GM19452 (cell line): ENCODE results near the gene RPL27A.

Experiments used
- ATAC-seq: cut with Tn5 transposase; IDR thresholded peaks from one replicate; pipeline ENCODE4 v1.9.1; 2021; ENCODE audit not compliant: unreplicated experiment

RPL27A gene

DNA sequence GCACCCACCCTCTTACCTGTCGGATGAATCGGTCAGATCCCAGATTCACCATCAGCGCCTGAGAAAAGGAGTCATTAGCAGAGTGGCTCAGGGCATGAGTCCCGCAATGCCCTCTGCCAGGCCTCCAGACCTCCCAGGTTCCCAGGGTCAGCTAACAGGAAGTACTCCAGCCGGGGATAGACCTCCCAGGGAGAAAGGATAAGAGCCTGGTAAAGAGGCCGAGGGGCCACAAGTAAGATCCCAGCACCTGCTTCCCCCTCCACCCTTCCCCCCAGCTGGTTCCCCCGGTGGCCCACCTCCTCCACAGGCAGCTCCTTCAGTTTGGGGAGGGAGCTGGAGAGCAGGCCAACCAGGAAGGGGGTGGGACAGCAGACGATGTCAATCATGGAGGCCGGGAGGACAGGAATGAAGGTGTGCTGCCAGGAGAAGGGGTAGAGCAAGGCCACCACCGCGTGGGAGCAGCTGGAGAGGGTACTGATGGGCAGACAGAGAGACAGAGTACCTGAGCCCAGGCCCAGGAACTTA is 16.4 kb downstream of the RPL27A start:
- no peak for ATAC-seq

DNA sequence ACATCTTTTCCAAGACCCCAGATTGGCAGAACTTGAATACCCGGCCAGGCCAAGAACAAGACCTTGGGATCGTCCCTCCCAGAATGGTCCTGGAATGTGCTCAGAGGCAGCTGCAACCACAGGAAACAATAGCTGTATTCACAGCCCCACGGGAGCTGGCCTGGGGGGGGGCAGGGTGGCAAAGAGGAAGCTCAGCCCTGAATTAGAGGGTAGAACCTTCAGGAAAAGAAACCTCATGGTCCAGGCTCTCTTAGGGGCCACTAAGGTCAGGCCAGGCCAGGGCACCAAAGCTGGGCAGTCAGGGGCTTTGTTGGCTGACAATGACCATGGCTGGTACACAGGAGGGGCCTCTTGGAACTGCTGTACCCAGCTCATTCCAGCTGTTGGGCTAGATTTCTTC is 17.3 kb downstream of the RPL27A start:
- ATAC-seq: no peak

DNA sequence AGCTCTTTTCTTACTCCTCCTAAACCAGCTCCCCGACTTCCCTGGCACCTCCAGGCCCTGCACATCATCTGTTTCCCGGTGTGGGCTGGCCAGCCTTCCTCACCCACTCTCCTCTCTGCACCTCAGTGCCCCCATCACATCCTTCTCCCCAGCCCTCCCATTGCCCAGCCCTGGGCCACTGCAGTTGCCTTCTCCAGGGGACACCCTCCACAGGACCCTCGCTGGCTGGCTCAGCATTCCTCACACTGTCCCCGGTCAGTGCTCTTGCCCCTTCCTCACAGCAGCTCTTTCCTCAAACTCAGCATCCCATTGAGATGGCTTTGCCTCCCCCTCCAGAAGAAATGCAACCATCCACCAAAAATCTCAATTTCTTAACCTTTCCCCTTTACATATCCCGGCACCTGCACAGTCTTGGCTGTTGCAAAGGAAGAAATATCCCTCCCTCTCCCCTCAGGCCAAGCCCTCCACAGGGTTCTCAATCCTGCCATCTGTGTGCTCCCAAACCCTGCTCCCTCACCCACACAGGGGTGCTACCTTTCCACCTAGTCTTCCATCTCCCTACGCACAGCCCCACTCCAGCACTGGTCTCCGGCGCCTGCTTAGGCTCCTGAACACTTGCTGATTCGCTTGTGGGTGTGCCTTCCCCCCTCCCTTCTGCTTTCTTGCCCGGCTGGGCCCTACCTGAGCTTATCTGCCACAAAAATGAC is 19.5 kb downstream of the RPL27A start:
- ATAC-seq: no peak

DNA sequence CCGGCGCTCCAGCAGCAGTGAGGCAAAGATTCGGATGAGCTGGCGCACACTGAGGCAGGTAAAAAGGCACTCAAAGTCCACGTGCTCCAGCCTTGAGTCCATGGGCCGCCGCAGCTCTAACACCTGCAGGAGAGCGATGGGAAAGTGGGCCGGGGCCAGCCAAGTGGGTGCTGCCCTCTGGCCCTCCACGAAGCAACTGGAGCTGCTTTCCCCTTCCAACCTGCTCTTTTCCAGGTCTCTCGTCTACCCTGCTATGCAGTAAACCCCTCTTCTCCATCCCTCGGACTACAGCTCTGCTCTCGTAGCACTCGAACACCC is 20.0 kb downstream of the RPL27A start:
- no peak for ATAC-seq

DNA sequence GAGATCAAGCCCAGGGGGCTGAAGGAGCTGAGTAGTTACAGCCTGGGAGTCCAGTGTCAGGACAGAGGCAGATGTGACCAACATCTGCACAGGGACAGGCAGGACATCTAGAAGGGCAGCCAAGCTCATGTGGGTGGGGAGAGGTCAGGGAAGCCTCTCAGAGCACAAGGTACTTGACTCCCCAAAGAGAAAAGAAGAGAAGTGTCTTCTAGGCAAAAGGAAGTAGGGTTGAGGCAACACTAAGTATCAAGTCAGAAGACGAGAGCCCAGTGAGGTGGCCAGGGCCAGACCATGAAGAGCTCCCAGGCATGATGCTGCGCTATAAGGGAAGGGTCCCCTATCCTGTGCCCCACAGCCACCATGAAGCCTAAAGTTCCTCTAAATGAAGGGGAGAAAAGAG is 21.5 kb downstream of the RPL27A start:
- no peak for ATAC-seq

DNA sequence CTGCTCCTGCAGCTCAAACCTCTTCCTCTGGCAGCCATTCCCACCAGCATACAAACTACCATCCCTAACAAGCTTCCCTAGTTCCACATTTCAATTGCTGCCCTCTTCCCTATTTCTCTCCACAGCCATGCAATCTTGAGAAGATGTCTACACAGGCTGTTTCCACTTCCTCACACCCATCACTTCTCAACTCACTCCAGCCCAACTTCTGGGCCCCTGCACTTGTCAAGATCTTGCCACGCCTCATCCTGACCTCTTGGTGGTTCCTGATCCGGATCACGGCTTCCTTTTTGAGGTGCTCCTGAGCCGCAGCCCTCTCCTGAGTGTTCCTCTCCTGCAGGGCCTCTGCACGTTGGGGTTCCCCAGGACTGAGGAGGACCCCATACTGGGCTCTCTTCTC is 22.6 kb downstream of the RPL27A start:
- ATAC-seq: no peak

DNA sequence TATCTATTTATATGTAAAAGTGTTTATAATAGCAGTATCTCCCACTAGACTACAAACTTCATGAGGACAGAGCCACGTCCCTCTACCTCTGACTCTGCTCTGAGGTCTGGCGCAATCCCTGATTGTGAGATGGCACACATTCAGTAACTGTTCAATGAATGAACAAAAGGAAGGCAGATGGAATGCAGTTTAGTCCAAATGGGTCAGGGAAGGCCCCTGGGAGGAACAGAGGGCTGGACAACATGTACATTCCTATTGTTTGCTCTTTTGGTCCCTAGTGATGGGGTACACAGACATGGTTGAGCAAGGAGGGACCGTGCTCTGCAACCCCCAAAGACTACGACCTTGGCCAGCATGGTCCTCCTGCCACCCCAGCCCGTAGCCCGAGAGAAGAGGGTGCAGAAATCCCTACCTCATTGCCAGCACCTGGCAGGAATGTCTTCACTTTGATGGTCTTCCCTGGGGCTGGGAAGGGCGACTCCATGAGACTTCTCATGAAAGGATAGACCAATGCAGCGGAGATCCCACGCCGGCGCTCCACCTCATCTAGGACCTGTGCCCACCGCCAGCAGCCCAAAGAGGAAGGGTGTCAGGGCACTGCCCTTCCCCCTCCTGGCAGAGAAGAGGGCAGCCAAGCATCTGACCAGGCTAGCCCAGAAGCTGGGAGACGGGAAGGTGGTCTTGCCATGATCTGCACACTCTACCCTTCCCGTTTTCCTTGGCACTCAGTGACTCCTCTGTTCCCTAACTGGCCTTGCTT is 24.3 kb downstream of the RPL27A start:
- no peak for ATAC-seq

DNA sequence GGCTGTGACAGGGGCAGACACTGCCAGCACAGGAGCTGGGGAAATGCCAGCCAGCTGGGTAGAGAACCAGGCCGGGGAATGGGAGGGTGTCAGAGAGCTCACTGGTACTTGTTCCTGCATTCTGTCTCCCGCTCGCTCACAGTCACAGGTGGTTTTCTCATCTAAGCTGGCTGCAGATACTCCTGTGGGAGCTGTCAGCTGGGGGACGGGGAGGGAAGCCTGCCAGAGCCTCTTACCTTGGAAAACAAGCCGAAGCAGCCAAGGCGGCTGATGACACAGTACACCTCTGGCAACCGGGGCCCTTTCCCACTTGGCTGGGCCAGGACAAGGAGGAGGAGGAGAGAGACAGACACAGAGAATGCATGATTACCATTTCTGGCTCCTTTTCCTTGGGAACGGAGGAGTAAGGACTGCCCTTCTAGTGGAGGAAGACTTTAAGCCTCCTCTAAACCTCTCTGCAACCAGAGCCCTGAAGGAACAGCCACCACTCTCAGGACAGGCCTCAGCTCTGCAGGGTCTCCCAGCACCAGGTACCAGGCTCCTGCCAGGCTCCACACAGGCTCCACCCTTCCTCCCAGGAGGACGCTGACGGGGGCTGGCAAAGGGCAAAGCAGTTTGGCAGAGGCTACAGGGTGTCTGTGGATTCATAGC is 25.1 kb downstream of the RPL27A start:
- no peak for ATAC-seq

DNA sequence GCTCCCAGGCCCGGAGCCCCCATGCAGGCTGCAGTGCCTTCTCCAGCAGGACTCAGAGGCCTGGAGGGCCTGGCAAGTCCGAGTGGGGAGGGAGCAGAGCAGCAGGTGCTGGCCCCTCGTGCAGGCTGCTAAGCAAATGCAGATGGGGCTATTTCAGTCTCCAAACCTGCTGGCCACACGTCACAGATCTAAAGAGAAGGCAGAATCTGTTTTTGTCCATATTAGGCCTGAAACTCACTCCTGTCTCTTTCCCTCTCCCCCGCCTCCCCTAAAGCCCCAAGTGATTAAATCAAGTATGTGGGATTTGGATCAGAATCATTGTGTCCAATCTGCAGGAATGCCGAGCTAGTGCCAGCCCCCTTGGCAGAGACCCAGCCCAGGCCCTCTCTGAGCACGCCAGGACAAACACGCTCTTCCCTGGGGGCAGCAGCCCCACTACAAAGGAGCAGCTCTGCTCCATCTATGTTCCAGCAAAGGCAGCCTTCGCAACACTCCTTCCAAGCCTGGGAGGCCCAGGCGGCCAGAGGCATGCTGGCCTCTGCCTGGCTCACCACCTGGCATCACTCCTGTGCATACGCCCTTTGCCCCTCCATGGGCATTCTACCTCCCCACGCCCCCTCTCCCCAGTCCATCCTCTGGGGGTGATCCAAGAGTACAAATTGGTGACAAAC is 26.5 kb downstream of the RPL27A start:
- no peak for ATAC-seq

DNA sequence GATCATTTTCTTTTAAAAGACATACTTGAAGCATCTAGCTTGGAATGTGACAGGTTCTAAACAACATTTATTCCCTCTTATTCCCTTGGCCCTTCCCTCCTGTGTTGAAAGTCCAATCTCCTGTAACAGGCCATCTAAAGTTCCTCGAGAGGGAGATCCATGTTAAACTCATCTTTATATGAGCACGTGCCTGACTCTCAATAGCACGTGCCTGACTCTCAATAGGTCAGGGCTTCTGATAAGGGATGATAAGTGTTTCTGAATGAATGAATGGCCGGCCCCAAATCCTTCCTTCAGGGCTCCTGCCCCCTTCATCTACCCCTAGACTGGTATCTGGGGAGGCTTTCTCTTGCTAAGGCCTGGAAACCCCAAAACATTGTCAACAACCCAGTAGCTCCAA is 27.2 kb downstream of the RPL27A start:
- no peak for ATAC-seq

DNA sequence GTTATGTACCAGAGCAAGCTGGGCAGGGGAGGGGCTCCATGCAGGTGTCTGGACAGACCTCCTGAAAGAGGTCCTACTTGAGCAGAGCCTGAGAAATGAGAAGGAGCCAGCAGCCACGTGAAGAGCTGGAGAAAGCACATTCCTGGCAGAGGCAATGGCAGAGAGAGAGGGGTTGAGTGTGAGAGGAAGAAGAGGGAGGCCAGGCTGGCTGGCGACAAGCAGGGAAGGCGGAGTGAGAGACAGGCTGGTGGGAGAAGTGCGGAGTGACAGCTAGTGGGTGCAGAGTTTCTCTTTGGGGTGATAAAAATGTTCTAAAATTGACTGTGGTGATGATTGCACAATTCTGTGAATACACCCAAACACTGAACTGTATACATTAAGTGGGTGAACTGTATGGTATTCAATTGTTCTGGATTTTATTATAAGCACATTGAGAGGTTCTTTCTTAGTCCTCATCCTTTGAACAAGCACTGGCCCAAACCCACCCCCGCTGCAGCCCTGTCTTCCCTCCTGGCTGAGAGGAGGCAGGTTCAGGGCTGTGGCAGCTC is 29.4 kb downstream of the RPL27A start:
- ATAC-seq: no peak

DNA sequence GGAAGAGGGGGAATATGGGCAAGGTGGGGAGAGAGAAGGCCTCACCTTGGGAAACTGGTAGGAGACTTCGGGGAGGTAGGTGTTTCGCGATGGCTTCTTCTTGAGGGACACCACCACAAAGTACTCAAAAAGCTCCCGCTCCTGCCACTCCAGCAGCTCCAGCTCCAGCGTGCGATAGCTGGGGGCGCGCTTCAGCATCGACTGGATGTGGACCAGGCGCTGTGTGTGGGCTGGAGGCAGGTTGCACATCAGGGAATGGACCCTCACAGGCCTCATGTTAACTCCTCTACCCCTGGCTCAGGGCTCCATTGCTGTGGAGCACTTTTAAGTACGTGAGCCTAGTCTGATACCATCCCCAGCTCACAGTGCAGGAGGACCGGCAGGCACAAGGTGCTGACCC is 29.9 kb downstream of the RPL27A start:
- no peak for ATAC-seq

DNA sequence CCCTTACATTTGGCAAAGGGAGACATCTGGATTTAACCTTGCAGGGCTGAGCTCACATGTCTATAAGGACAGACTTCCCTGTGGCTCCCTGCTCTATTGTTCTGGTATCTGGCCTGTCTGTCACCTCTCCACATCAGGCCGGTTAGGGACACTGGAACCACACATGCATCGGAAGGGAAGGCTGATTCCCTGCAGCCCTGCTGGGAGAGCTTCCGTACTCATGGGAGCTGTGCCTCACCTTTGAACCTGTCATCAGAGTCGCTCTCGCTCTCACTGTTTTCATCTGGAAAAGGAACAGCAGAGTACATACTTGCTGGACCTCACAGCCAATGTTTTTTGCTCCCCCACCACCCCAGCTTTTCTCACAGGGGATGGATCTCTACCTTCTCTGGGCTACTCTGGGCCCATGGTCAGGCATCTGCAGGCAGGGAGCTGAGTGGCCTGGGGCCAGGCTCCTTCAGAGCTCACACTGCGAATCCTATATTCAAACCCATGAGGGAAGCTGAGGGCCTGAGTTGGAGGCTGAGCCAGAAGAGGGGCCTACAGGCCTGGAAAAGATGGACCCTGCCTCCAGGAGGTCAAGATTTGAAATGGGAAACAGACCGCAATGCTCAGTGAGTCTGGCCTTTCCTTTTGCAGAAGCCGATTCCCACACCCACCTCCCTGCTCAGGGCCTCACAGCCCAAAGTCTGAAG is 31.3 kb downstream of the RPL27A start:
- ATAC-seq: no peak

DNA sequence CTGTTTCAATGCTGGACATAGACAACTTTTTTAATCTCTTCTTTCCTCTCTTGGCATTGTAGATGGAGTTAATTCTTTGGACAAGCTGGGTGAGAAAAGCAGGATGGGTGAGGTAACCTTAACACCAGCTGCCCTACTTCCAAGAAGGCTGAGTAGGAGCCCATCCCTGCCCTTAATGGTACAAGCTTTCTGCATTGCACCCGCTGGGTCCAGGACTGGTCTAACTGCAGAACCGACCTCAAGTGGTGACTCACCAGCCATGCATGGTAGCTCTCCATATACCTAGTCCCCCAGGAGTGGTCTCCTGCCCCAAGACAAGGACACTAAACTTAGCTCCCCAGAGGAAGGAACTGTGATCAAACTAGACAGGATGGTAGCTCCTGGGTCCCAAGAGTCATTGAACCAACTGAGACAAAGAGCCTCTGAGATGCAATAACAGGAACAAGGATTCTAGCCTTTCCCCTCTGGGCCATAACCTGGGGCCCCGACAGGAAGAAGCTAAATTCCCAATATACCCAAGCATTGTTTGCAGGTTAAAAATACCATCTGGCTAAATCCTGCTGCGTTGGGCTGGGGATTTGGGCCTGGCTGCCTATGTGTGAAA is 32.1 kb downstream of the RPL27A start:
- no peak for ATAC-seq

DNA sequence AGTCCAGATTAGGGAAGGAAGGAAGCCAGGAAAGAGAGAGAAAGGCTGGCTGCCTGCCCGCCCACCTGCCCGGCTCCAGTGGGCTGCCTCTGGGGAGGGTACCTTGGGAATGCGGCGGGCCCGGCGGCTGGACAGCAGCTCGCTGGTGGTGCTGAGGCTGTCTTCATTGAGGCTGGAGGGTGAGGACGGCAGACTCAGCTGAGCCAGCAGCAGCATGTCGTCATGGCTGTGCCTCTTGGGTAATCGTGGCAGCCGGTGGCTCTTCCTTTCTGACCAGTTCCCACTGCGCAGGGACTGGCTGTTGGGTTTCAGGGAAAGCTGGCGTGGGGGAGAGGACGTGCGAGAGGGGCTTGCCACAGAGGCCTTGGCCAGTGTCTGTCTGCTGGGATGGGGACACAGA is 32.9 kb downstream of the RPL27A start:
- ATAC-seq: no peak

DNA sequence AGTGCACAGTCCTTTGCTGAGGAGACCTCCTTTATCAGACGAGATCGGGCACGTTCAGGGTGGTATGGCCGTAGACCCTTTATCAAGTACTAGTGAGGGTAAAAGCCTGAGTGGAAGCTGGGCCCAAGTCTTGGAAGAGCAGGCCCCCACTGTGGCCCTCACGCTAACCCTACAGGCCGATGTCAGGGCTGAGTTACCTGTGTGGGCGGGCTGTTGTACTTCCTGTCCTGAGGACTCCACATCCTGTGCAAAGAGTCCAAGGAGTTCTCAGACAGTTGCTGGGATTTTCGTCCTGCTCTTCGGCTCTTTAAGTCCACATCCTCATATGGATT is 34.9 kb downstream of the RPL27A start:
- ATAC-seq: no peak

DNA sequence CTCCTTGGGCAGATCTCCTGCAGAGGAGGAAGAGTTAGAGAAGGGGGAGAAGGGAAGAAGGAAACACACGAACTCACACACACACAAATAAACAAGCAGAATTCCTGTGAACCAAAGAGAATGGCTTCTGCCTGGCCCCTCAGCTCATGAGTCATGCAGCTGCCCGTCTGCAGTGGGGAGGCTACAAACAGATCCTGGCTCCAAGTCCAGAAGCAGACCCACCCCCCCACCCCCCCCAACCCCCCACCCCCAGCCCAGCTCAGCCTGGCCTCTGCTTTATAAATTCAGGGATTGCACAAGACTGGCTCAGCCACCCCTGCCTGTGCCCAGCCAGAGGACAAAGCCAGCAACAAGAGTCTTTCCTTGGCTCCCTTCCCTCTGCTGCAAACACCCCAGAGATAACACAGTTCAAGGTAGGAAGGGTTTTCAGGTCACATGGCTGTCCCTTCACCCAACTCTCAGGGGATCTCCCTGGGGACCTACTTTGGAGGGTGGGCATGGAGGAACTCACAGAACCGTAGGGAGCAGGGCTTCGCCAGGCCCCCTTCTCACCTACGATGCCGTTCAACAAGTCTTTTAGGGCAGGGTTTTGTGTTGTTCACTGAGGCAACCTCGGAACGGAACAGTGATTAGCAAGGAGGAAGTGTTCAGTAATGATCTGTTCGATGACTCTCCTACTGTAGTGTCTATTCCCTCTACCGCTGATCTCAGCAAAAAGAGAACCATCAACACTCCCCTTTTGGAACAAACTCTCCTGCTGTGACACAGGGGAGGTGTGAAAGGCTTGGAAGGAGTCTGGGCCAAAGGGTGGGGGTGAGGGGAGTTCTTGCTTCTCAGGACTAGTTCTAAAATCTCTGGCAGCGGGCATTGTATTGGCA is 35.5 kb downstream of the RPL27A start:
- ATAC-seq: no peak

DNA sequence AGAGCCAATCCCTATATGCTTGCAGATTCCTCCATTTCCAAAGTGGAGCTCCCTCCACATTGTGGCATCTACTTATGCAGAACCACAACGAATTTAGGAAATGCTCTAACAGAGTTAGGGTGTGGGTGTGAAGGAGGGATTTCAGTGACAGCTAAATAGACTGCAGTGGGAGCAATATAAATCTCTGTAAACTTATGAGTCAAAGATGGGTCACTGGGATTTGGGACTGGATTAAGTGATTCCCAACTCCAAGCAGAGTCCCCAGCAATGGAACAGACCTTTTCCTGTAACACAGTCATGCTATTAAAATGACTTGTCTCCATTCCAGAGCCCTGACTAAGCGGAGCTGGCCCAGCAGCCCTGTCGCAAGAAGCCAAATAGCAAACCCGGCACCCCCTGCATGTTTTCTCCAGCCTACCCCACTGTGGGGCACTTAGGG is 36.6 kb downstream of the RPL27A start:
- ATAC-seq: no peak

DNA sequence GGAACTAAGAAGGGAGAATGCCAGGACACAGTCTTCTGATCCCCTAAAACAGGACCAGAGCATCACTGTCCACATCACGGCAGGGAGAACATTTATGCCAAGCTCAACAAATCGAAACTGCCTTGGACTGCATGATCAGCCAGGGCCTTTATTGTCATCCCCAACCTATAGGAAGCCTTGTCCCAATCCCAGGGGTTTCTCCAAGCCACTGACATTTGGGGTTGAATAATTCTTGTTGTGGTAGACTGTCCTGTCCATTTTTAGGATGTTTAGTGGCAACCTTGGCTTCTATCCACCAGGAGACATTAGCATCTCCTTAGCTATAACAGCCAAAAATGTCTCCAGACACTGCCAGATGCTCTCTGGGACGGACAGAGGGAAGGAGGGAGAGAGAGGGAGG is 37.1 kb downstream of the RPL27A start:
- no peak for ATAC-seq
